HCT116 (cell line): ENCODE measurements around the gene PLEK2. TPM values are rescaled to one million over a fixed set of nuclear protein-coding genes. Genes with fewer than 3 reads are reported as not detected.
A peak's percentile ranks its signal among the peaks of the same experiment; 100 is the strongest.

ENCODE experiments used
- ATAC-seq: fragments of 200-7000 bp; cut with Tn5 transposase; 2 replicates; pipeline ENCODE4 v1.9.1; 2020; ENCODE audit warnings: mild to moderate bottlenecking, moderate library complexity
- BruUV-seq: library from RNA; stranded (reverse); fragments of 400-500 nt; replicated peaks from 2 replicates; lab custom pipeline; 2021; lab: Mats Ljungman, UMichigan
- CTCF ChIA-PET: fragments of 300-600 bp; sonication (Branson Sonifier 250); formaldehyde crosslinking; loops from one replicate; lab custom pipeline; 2021; ENCODE audit warnings: antibody characterized with exemption; lab: Charles Lee
- POLR2A ChIA-PET: fragments of 300-600, 350-600 bp; sonication (Branson Sonifier 250); formaldehyde crosslinking; loops from one replicate; lab custom pipeline; 2021; ENCODE audit warnings: antibody characterized with exemption; lab: Charles Lee
- RAD21 ChIA-PET, 2 experiments: fragments of 300-600 bp; sonication (Branson Sonifier 250); formaldehyde crosslinking; loops; one replicate each; lab custom pipeline; 2023; ENCODE audit warnings: low total read pairs in 2 of 2; ENCODE audit not compliant: uncharacterized antibody in 2 of 2, unreplicated experiment in 2 of 2, low non-redundant PET in 1 of 2; lab: Charles Lee
- DNase-seq: peaks from one replicate; pipeline ENCODE4 v3.0.0-alpha.2; 2010; ENCODE audit warnings: low read depth, low spot score
- H2AFZ ChIP-seq: fragments of 200-600 bp; shearing (Covaris generic), sonication (generic); 2 replicates; pipeline ENCODE4 v1.6.1; 2017; ENCODE audit warnings: low read depth, mixed run types, mixed read lengths, antibody characterized with exemption, low read length; ENCODE audit not compliant: poor library complexity, severe bottlenecking
- H3K27ac ChIP-seq: 2 replicates; pipeline ENCODE4 v1.5.1; 2012; ENCODE audit warnings: low read depth, low read length
- H3K27me3 ChIP-seq: fragments of 200-600 bp; sonication (generic); 2 replicates; pipeline ENCODE4 v1.6.1; 2016; ENCODE audit warnings: mixed run types, low read length, mixed read lengths; ENCODE audit not compliant: insufficient read depth
- H3K36me3 ChIP-seq, 2 experiments: fragments of 200-500 bp in 1 of 2; fragments of 200-600 bp in 1 of 2; sonication (Bioruptor generic) in 1 of 2; sonication (generic) in 1 of 2; 2 replicates each; pipeline versions ENCODE4 v1.5.1 to v1.6.1; 2014 to 2016; ENCODE audit warnings: low read length in 2 of 2, inconsistent platforms in 1 of 2, mixed read lengths in 1 of 2, mixed run types in 1 of 2; ENCODE audit not compliant: insufficient read depth in 2 of 2, control insufficient read depth in 1 of 2
- H3K4me1 ChIP-seq, 2 experiments: fragments of 200-600 bp in 1 of 2; sonication (generic) in 1 of 2; 2 replicates each; pipeline versions ENCODE4 v1.5.1 to v1.6.1; 2012 to 2017; ENCODE audit warnings: low read length in 2 of 2, inconsistent platforms in 1 of 2, mild to moderate bottlenecking in 1 of 2, mixed read lengths in 1 of 2, mixed run types in 1 of 2, moderate library complexity in 1 of 2; ENCODE audit not compliant: insufficient read depth in 2 of 2, control insufficient read depth in 1 of 2
- H3K4me2 ChIP-seq: fragments of 200-600 bp; sonication (generic); 2 replicates; pipeline ENCODE4 v1.6.1; 2017; ENCODE audit warnings: mixed run types, low read length, mixed read lengths
- H3K4me3 ChIP-seq, 2 experiments: fragments of 200-600 bp in 1 of 2; sonication (generic) in 1 of 2; replicated peaks in 1 of 2; 2 replicates each; pipeline ENCODE4 v1.5.1; 2011 to 2016; ENCODE audit warnings: low read length in 2 of 2, control low read depth in 1 of 2, low read depth in 1 of 2, mild to moderate bottlenecking in 1 of 2, mixed read lengths in 1 of 2, mixed run types in 1 of 2
- H3K79me2 ChIP-seq: fragments of 200-600 bp; sonication (generic); 2 replicates; pipeline ENCODE4 v1.6.1; 2017; ENCODE audit warnings: mild to moderate bottlenecking, mixed run types, low read length, moderate library complexity, mixed read lengths; ENCODE audit not compliant: insufficient read depth
- H3K9ac ChIP-seq: fragments of 200-600 bp; sonication (generic); 2 replicates; pipeline ENCODE4 v1.6.1; 2016; ENCODE audit warnings: low read length, mixed read lengths
- H3K9me2 ChIP-seq: fragments of 200-600 bp; sonication (generic), shearing (Covaris generic); 2 replicates; pipeline ENCODE4 v1.6.1; 2017; ENCODE audit warnings: mixed run types, mild to moderate bottlenecking, moderate library complexity; ENCODE audit not compliant: insufficient read depth
- H3K9me3 ChIP-seq, 2 experiments: fragments of 200-500 bp in 1 of 2; fragments of 200-600 bp in 1 of 2; sonication (Bioruptor generic) in 1 of 2; sonication (generic) in 1 of 2; 2 replicates each; pipeline ENCODE4 v1.6.1; 2014 to 2017; ENCODE audit warnings: low read length in 2 of 2, mixed read lengths in 2 of 2, inconsistent platforms in 1 of 2, low read depth in 1 of 2, mild to moderate bottlenecking in 1 of 2, mixed run types in 1 of 2, moderate library complexity in 1 of 2; ENCODE audit not compliant: control insufficient read depth in 1 of 2, insufficient read depth in 1 of 2
- H4K20me1 ChIP-seq: fragments of 200-600 bp; sonication (generic), shearing (Covaris generic); 2 replicates; pipeline ENCODE4 v1.6.1; 2017; ENCODE audit warnings: mixed run types, mild to moderate bottlenecking, moderate library complexity; ENCODE audit not compliant: insufficient read depth
- CBX3 ChIP-seq: IDR thresholded peaks from 2 replicates; pipeline ENCODE4 v1.6.1; 2012; ENCODE audit warnings: low read depth
- CEBPB ChIP-seq: IDR thresholded peaks from 2 replicates; pipeline ENCODE4 v1.6.1; 2012; ENCODE audit warnings: low read depth
- ELF1 ChIP-seq: IDR thresholded peaks from 2 replicates; pipeline ENCODE4 v1.6.1; 2012; ENCODE audit warnings: low read depth, borderline replicate concordance
- EZH2phosphoT487 ChIP-seq: fragments of 200-600 bp; IDR thresholded peaks from 2 replicates; pipeline ENCODE4 v1.6.1; 2018; ENCODE audit warnings: antibody characterized with exemption, borderline replicate concordance
- JUND ChIP-seq: IDR thresholded peaks from 2 replicates; pipeline ENCODE4 v1.6.1; 2012
- MAX ChIP-seq: IDR thresholded peaks from 2 replicates; pipeline ENCODE4 v1.6.1; 2012
- POLR2A ChIP-seq: IDR thresholded peaks from 2 replicates; pipeline ENCODE4 v1.7.0; 2011; ENCODE audit warnings: borderline replicate concordance; ENCODE audit not compliant: insufficient read depth, insufficient read length; ENCODE audit errors: extremely low read depth
- POLR2AphosphoS5 ChIP-seq: IDR thresholded peaks from 2 replicates; pipeline ENCODE4 v1.6.1; 2011; ENCODE audit warnings: mild to moderate bottlenecking, low read depth, low read length, moderate library complexity
- RAD21 ChIP-seq: IDR thresholded peaks from 2 replicates; pipeline ENCODE4 v1.6.1; 2012; ENCODE audit warnings: low read depth, mild to moderate bottlenecking
- REST ChIP-seq: IDR thresholded peaks from 2 replicates; pipeline ENCODE4 v1.6.1; 2012; ENCODE audit warnings: low read depth
- SIN3A ChIP-seq: IDR thresholded peaks from 2 replicates; pipeline ENCODE4 v1.6.1; 2012; ENCODE audit warnings: low read depth
- SP1 ChIP-seq: IDR thresholded peaks from 2 replicates; pipeline ENCODE4 v1.6.1; 2012; ENCODE audit warnings: low read depth
- SRF ChIP-seq: IDR thresholded peaks from 2 replicates; pipeline ENCODE4 v1.6.1; 2012; ENCODE audit warnings: low read depth
- TCF7L2 ChIP-seq: IDR thresholded peaks from 2 replicates; pipeline ENCODE4 v1.7.0; 2011; ENCODE audit warnings: borderline replicate concordance, inconsistent platforms; ENCODE audit not compliant: insufficient read depth, insufficient read length; ENCODE audit errors: extremely low read depth
- YY1 ChIP-seq: IDR thresholded peaks from 2 replicates; pipeline ENCODE4 v1.6.1; 2011; ENCODE audit warnings: low read length, low read depth, moderate library complexity, mild to moderate bottlenecking; ENCODE audit not compliant: insufficient replicate concordance; ENCODE audit errors: extremely low read depth
- ZBTB33 ChIP-seq: IDR thresholded peaks from 2 replicates; pipeline ENCODE4 v1.6.1; 2011; ENCODE audit warnings: mild to moderate bottlenecking, low read length, moderate library complexity; ENCODE audit not compliant: insufficient replicate concordance; ENCODE audit errors: extremely low read depth
- ZFX ChIP-seq: fragments of 450-650 bp; IDR thresholded peaks from 2 replicates; pipeline ENCODE4 v1.6.1; 2017
- ZNF274 ChIP-seq: fragments of 200-500 bp; sonication (Bioruptor generic); IDR thresholded peaks from 2 replicates; pipeline ENCODE4 v1.6.1; 2014; ENCODE audit warnings: mild to moderate bottlenecking, low read depth, low read length, inconsistent platforms
- intact Hi-C: fragments of 100-400 bp; cut with micrococcal nuclease; formaldehyde crosslinking; loops from 2 replicates; pipeline ENCODE4 v1.10.0; 2022
- total RNA-seq: library from RNA; stranded (reverse); gene quantifications from one replicate; pipeline ENCODE4 v1.2.1, GENCODE V29; 2021; ENCODE audit not compliant: unreplicated experiment

PLEK2 gene
- total RNA-seq, 1 experiment from 2014 or later: 67.6 TPM

GRCh38 chr14:67413806-67414769 is 2.1 kb upstream of the PLEK2 start:
- intact Hi-C loops: no loop called here
- no peaks in the 10 kb centered on the region for H4K20me1 ChIP-seq
- no peaks in the 10 kb centered on the region; a peak in 1 of 4 replicates for H3K36me3 ChIP-seq
- H3K9ac ChIP-seq: peak overlapping the region; percentile 16; the same call in 1 of the 2 replicates
- CTCF ChIA-PET: interaction anchor here (0.8 to 3.8 kb wide), 5 partner anchors 13 to 290 kb away, joined by 3 to 19 read pairs (median 4); partner anchors contain the start of gene ATP6V1D
- BruUV-seq: no TSS peak
- ATAC-seq: peak; percentile 74
- POLR2A ChIA-PET: interaction anchor here (1.0 to 1.4 kb wide), 2 partner anchors 54 to 281 kb away, joined by 3 read pairs; partner anchors contain the start of genes ATP6V1D, EIF2S1 and RDH11
- no peaks in the 10 kb centered on the region for H3K9me2 ChIP-seq
- H3K9me3 ChIP-seq: no peaks in the 10 kb centered on the region
- peaks cover 24% of the 10 kb centered on the region; the same call in 1 of the 2 replicates for H3K79me2 ChIP-seq
- peaks cover 42 to 57% of the 10 kb centered on the region in 2 experiments for H3K4me1 ChIP-seq
- peak overlapping the region; percentile 56 for H3K27ac ChIP-seq
- RAD21 ChIA-PET: no interaction called here
- TF ChIP-seq RAD21: no peak
- TF ChIP-seq SRF: no peak
- no peak for TF ChIP-seq TCF7L2
- no peak for TF ChIP-seq POLR2A
- TF ChIP-seq ELF1: no peak
- TF ChIP-seq JUND: no peak
- TF ChIP-seq CEBPB: no peak
- no peak for TF ChIP-seq SP1
- TF ChIP-seq ZFX: no peak
- TF ChIP-seq EZH2phosphoT487: no peak
- TF ChIP-seq ZBTB33: peak; percentile 49
- no peak for TF ChIP-seq REST
- no peak for TF ChIP-seq YY1
- no peak for TF ChIP-seq SIN3A
- peak; percentile 68 for TF ChIP-seq POLR2AphosphoS5
- no peak for TF ChIP-seq MAX
- TF ChIP-seq CBX3: no peak
- no peak for TF ChIP-seq ZNF274
- TF ChIP-seq, all 23 proteins: peak for 2
- H3K4me2 ChIP-seq: peak overlapping the region; percentile 78
- no peaks in the 10 kb centered on the region for H3K27me3 ChIP-seq
- DNase-seq: peak; percentile 88
- peak overlapping the region; percentile 12 to 39; a peak in 3 of 4 replicates for H3K4me3 ChIP-seq
- no peak overlapping the region for H2AFZ ChIP-seq
